ENCODE measurements around the gene FCN1. TPM values are rescaled to one million over a fixed set of nuclear protein-coding genes. Genes with fewer than 3 reads are reported as not detected.

FCN1 gene
- total and polyA plus RNA-seq, 10 donors: 5.2 to 209 (median 44.9) TPM

- DNase-seq: no peak
- Histone ChIP-seq H3K27ac (no peak overlapping the region), H3K4me3 (no peak overlapping the region), H3K9me3 (no peaks in the 10 kb centered on the region), H3K36me3 (no peaks in the 10 kb centered on the region), H3K4me1 (peaks cover 0 to 17% (median 8%) of the 10 kb centered on the region in 6 donors), H3K27me3 (replicated peaks in 1 of 7) (peaks cover 0 to 49% (median 0%) of the 10 kb centered on the region in 7 donors)
- no peak for TF ChIP-seq POLR2A (IDR thresholded peaks at IDR 0.05)
- TF ChIP-seq POLR2AphosphoS5 (IDR thresholded peaks at IDR 0.05): no peak
- no peak for TF ChIP-seq CTCF (IDR thresholded peaks at IDR 0.05 in 8 of 11, conservative IDR thresholded peaks at IDR 0.05 in 3 of 11)
- intact Hi-C loops (cut with DNase I; ENCODE audit: low total_unique reads): no loop called here
- WGBS, 5 donors: 83 to 94% (median 92%) methylated on average over 10 of the region's 10 CpGs
These were observed 30.5 kb downstream of the FCN1 start for GRCh38 chr9:134887219-134887618.

DNA sequence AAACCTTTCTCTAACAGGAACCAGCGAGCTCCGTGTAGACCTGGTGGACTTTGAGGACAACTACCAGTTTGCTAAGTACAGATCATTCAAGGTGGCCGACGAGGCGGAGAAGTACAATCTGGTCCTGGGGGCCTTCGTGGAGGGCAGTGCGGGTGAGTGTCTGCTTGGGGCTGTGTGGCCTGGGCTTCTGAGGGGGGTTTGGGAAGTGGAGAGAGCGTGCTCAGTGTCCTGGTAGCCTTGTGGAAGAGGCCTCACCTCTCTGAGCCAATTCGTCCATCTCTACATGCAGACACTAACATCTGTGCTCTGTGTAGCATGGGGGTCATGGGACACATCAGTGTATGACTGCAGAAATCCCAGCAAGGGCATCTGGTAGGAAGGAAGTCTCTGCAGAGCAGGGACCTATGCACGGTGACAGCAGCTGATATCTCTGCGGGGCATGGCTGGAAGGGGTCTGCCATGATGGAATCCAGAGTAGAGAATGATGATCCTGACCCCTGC lies 31.2 kb downstream of the FCN1 start:
- WGBS, 5 donors: 79 to 89% (median 84%) methylated on average over 11 of the region's 11 CpGs
- no peak overlapping the region for H3K27ac ChIP-seq
- intact Hi-C loops (cut with DNase I; ENCODE audit: low total_unique reads): no loop called here
- H3K9me3 ChIP-seq: no peaks in the 10 kb centered on the region
- no peak for DNase-seq
- peaks cover 0 to 55% (median 0%) of the 10 kb centered on the region in 7 donors for H3K27me3 ChIP-seq (replicated peaks in 1 of 7)
- no peaks in the 10 kb centered on the region for H3K36me3 ChIP-seq
- no peak overlapping the region for H3K4me3 ChIP-seq
- H3K4me1 ChIP-seq: peaks cover 0 to 14% (median 4%) of the 10 kb centered on the region in 6 donors
- TF ChIP-seq CTCF (IDR thresholded peaks at IDR 0.05 in 8 of 11, conservative IDR thresholded peaks at IDR 0.05 in 3 of 11): no peak
- no peak for TF ChIP-seq POLR2AphosphoS5 (IDR thresholded peaks at IDR 0.05)
- TF ChIP-seq POLR2A (IDR thresholded peaks at IDR 0.05): no peak

DNA sequence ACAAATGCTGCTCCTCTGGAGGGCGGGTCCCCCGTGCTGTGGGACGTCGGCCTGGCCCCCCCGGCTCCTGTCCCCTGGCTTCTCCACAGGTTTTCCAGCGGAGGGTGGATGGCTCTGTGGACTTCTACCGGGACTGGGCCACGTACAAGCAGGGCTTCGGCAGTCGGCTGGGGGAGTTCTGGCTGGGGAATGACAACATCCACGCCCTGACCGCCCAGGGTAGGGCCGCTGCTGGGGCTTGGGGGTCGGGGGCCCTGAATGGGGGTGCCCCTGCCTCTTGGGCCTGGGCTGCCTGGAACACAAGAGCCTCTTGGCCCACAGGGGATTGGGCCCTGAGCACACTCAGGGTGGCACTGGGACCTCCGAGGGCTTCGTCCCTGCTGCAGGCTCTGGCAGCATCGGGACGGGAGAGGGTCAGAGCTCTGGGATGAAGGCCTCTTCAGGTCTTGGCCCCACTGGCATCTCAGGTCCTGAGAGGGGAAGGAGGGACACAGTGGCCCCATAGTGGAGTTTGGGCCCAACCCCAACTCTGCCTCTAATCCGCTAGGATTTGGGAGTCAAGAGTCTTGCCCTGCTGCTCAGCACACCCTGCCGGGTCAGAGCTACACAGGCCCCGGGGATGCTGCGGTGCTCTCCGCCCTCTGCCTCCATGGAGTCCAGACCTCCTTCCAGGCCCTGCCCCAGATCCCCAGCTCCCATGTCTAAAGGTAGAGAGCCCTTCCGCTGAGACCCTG lies 31.9 kb downstream of the FCN1 start:
- H3K4me3 ChIP-seq: no peak overlapping the region
- TF ChIP-seq CTCF (IDR thresholded peaks at IDR 0.05 in 8 of 11, conservative IDR thresholded peaks at IDR 0.05 in 3 of 11) (no peak), POLR2AphosphoS5 (IDR thresholded peaks at IDR 0.05) (no peak), POLR2A (IDR thresholded peaks at IDR 0.05) (no peak)
- WGBS, 5 donors: 91 to 100% (median 94%) methylated on average over 1 to 24 of the region's 24 CpGs
- H3K36me3 ChIP-seq: no peaks in the 10 kb centered on the region
- no peak for DNase-seq
- peaks cover 0 to 9% (median 0%) of the 10 kb centered on the region in 6 donors for H3K4me1 ChIP-seq
- intact Hi-C loops (cut with DNase I; ENCODE audit: low total_unique reads): no loop called here
- no peak overlapping the region for H3K27ac ChIP-seq
- no peaks in the 10 kb centered on the region for H3K9me3 ChIP-seq
- peaks cover 0 to 61% (median 0%) of the 10 kb centered on the region in 7 donors for H3K27me3 ChIP-seq (replicated peaks in 1 of 7)

- Histone ChIP-seq H3K27ac (no peak overlapping the region), H3K4me3 (no peak overlapping the region), H3K36me3 (no peaks in the 10 kb centered on the region), H3K4me1 (peaks cover 0 to 9% (median 0%) of the 10 kb centered on the region in 6 donors), H3K27me3 (replicated peaks in 1 of 7) (peaks cover 0 to 66% (median 0%) of the 10 kb centered on the region in 7 donors), H3K9me3 (no peaks in the 10 kb centered on the region)
- WGBS, 5 donors: 86 to 95% (median 94%) methylated on average over 12 to 22 of the region's 22 CpGs
- no peak for DNase-seq
- TF ChIP-seq POLR2A (IDR thresholded peaks at IDR 0.05) (no peak), CTCF (IDR thresholded peaks at IDR 0.05 in 8 of 11, conservative IDR thresholded peaks at IDR 0.05 in 3 of 11) (no peak)
- intact Hi-C loops (cut with DNase I; ENCODE audit: low total_unique reads): no loop called here
These were observed 32.6 kb downstream of the FCN1 start for GRCh38 chr9:134885001-134885678.

All from spleen (tissue), 11 donors.